Activated T-cell treated with anti-CD3 and anti-CD28 coated beads for 24 hours (primary cell): ENCODE measurements around the gene MPV17L.
A peak's percentile ranks its signal among the peaks of the same experiment; 100 is the strongest.
"Not testable (repeated sequence)": the region's sequence is repeated elsewhere in the genome, so short reads cannot be mapped to it uniquely, and the experiment has no call there.

ENCODE experiments used
- DNase-seq: peaks from one replicate; pipeline ENCODE4 v3.0.0-alpha.2; 2020; ENCODE audit warnings: low read depth

Gene MPV17L

GRCh38 chr16:15409476-15409875 lies 13.9 kb downstream of the MPV17L start:
- DNase-seq, result not testable (repeated sequence)

- no peak for DNase-seq
These were observed 20.0 kb downstream of the MPV17L start for GRCh38 chr16:15415511-15415985.

- no peak for DNase-seq
These were observed 21.6 kb downstream of the MPV17L start for GRCh38 chr16:15417197-15417596.

GRCh38 chr16:15418206-15418605 lies 22.7 kb downstream of the MPV17L start:
- no peak for DNase-seq

- not testable (repeated sequence) for DNase-seq
These were observed 26.1 kb downstream of the MPV17L start for GRCh38 chr16:15421696-15422095.

- DNase-seq, result no peak
These were observed 26.7 kb downstream of the MPV17L start for GRCh38 chr16:15422222-15422621.

- DNase-seq, result no peak
These were observed 30.3 kb downstream of the MPV17L start for GRCh38 chr16:15425861-15426260.

- DNase-seq, result no peak
These were observed 31.2 kb downstream of the MPV17L start for GRCh38 chr16:15426796-15427195.

GRCh38 chr16:15427648-15428239 lies 32.2 kb downstream of the MPV17L start:
- peak; percentile 48 for DNase-seq

- DNase-seq, result not testable (repeated sequence)
These were observed 35.3 kb downstream of the MPV17L start for GRCh38 chr16:15430884-15431283.

GRCh38 chr16:15434079-15434424 lies 38.5 kb downstream of the MPV17L start:
- DNase-seq, result no peak

- peak; percentile 53 for DNase-seq
These were observed 39.1 kb downstream of the MPV17L start, which contains the start of gene BMERB1 for GRCh38 chr16:15434425-15435215. Gene BMERB1 (plus strand): TSS chr16:15434588. CDS start chr16:15434654, 66 bp downstream.

GRCh38 chr16:15435216-15435864 lies 39.8 kb downstream of the MPV17L start:
- no peak for DNase-seq

- no peak for DNase-seq
These were observed 43.5 kb downstream of the MPV17L start for GRCh38 chr16:15439102-15439501.

- no peak for DNase-seq
These were observed 44.0 kb downstream of the MPV17L start for GRCh38 chr16:15439521-15439920.

- DNase-seq, result no peak
These were observed 45.3 kb downstream of the MPV17L start for GRCh38 chr16:15440852-15441251.

- not testable (repeated sequence) for DNase-seq
These were observed 46.6 kb downstream of the MPV17L start for GRCh38 chr16:15442140-15442539.

GRCh38 chr16:15443753-15444152 lies 48.2 kb downstream of the MPV17L start:
- DNase-seq, result no peak

GRCh38 chr16:15444264-15444663 lies 48.7 kb downstream of the MPV17L start:
- no peak for DNase-seq

GRCh38 chr16:15445450-15445849 lies 49.9 kb downstream of the MPV17L start:
- DNase-seq, result no peak

- no peak for DNase-seq
These were observed 51.3 kb downstream of the MPV17L start for GRCh38 chr16:15446901-15447300.

- DNase-seq, result no peak
These were observed 55.1 kb downstream of the MPV17L start for GRCh38 chr16:15450624-15451023.
